ENCODE results near the gene VSTM2A.
"Not testable (repeated sequence)": the region's sequence is repeated elsewhere in the genome, so short reads cannot be mapped to it uniquely, and the experiment has no call there.

The VSTM2A gene, protein sequence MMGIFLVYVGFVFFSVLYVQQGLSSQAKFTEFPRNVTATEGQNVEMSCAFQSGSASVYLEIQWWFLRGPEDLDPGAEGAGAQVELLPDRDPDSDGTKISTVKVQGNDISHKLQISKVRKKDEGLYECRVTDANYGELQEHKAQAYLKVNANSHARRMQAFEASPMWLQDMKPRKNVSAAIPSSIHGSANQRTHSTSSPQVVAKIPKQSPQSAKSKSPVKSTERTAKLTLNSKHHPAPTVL

DNA sequence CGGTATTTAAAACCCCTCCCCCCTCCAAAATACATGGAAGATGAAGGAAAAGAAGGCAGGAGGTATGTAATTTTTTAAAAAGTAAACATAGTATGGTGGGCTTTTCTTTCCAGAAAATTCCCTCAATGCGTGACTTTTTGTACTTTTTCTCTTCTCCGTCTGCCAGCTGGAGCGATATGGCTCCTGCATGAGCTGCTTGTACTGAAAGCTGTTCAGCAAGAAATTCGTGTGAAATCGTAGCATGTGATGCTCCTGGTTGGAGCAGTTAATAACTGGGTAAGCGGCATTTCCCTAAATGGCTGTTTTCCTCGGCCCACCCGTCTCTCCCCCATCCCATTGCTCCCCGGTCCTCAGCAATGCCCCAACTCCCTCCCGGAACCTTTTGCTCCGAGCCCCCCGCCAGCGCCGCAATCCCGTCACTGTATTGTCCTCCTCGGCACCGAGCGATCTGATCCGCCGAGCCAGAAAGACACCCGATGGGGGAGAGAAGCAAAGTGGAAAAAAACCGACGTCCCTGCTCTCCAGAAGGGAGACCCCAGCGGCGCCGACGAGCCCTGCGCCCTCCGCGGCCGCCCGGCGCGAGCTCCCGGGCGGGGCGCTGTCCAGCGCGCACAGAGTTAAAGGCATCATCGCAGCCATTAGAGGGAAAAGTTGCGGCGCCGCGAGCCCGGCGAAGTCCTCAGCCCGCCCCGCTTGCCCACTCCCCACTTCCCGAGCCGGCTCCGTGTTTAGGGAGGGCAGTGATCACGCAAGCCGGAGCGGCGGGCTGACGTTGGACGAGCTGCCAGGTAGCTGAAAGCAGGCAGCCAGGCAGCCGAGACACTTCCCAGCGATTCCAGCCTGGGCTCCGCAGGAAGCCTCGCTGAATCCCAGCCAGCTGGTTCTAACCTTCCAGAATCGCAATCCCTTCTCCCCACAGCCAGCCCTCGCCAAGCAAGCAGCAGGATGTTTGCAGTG is at the start of gene VSTM2A:
Gene VSTM2A (plus strand): TSS at position 707 of the 957 bp plus-strand sequence. CDS start 356 bp downstream, outside the sequence.
- DNase-seq, result no peak

DNA sequence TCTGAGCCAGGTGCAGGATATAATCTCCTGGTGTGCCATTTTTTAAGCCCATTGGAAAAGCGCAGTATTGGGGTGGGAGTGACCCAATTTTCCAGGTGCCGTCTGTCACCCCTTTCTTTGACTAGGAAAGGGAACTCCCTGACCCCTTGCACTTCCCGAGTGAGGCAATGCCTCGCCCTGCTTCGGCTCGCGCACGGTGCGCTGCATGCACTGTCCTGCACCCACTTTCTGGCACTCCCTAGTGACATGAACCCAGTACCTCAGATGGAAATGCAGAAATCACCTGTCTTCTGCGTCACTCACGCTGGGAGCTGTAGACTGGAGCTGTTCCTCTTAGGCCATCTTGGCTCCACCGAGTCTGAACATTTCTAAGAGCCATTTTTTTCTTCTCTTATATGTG is 37.6 kb upstream of the VSTM2A start:
- DNase-seq, result not testable (repeated sequence)

DNA sequence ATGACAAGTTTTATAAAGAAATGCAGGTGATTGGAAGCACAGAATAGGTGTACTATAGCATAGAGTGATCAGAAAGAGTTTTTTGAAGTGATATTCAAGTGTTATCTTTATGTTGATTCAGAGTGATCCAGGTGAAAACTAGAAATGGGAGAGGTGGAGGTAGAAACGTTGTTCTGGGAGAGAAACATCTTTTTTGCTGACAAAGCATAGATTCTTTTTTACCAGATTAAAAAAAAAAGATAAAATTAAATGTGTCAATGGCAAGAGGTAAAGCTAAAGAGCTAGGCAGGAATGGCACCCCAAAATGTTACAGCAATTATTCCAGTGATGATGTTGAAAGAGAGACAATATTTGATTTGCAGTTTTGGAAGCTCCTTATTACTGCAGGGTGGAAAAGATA is 12.6 kb upstream of the VSTM2A start:
- DNase-seq, result no peak

DNA sequence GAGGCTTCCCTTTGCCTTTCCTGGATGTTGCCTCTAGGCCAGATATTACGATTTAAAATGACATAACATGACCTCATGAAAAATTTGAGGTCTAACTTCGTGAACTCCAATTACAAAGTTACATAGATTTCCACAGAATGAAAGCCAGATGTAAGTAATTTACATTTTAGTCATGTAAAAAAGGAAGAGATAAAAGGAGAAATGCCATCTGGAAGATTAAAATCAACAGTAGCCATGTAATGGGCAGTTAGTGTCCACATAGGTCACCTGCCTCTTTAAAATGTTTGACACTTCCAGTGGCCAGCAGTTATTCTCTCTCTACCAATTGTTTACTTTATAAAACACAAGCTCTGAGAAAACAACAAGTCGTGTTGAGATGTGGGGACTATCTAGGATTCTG is 4.1 kb upstream of the VSTM2A start:
- DNase-seq, result no peak

DNA sequence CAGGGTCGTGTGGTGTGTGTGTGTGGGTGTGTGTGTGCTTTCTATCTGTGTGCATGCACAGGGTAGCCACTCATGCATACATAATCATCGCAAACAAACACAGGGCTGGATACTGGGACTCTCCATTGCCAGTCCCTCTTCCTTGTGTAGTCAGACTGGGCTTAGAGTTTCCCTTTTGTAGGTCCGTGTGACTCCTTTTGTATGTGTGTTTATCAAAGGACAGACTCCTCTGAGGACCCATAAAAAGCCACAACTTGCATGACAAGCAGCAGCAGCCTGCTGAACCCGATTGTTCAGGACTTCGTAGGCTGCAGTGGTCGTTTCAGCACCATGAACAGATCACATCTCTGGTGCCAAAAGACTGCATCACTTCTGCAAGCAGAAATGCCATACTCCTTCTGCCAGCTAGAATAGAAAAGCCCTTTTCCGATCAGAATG is 895 bp downstream of the VSTM2A start:
- no peak for DNase-seq

DNA sequence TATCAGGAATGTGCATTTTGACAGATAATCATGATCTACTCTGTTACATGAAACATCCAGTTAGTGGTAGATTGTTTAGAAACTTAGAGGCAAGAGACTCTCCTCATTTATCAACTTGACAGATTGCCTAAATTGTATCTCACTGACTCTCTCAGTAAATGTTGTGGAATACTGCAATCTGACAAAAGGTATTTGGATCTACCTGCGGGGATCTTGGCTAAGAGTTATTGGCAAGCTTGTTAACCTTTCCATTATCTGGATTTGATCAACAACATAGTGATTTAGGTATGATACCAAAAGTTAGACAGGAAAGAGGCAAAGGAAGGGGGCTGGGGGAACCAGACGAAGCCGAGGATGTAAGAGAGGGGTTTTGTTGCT is 2.0 kb downstream of the VSTM2A start:
- no peak for DNase-seq

DNA sequence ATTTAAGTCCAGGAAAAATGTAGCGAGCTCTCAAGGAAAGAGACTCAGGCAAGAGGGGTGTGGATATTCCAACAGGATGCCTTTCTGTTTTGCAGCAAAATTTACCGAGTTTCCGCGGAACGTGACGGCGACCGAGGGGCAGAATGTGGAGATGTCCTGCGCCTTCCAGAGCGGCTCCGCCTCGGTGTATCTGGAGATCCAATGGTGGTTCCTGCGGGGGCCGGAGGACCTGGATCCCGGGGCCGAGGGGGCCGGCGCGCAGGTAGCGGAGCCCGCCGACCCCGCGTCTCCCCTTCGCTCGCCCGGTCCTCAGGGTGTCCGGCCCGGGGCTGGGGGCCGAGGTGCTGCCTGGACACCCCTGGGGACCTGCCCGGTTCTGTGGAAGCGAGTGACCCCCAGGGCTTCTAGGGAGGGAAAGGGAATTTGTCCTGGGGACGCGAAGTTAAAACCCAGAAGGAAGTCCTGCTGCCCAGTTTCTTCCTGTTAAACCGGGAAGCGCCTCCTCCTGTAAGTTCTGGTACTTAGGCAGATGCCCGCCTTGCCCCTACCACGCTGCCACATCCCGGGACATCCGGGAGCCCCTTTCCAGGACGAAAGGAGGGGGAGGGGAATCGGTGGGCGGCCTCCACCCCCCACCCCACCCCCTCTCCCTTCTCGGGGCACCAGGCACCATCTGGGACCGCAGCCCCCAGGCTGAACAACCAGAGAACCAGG is 2.5 kb downstream of the VSTM2A start:
- no peak for DNase-seq

DNA sequence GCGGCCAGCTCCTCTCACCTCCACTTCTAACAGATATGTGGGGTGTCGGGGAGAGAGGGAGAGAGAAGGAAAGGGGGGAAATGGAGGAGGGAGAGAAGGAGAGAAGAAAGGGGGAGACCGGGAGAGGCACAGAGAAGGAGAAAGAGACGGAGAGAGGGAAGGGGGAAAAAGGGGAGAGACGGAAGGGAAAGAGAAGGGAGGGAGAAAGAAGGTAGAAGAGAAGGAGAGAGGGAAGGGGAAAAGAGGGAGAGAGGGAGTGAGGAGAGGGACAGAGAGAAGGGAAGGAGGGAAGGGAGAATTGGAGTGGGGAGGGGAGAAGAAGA is 3.0 kb downstream of the VSTM2A start:
- DNase-seq, result no peak

DNA sequence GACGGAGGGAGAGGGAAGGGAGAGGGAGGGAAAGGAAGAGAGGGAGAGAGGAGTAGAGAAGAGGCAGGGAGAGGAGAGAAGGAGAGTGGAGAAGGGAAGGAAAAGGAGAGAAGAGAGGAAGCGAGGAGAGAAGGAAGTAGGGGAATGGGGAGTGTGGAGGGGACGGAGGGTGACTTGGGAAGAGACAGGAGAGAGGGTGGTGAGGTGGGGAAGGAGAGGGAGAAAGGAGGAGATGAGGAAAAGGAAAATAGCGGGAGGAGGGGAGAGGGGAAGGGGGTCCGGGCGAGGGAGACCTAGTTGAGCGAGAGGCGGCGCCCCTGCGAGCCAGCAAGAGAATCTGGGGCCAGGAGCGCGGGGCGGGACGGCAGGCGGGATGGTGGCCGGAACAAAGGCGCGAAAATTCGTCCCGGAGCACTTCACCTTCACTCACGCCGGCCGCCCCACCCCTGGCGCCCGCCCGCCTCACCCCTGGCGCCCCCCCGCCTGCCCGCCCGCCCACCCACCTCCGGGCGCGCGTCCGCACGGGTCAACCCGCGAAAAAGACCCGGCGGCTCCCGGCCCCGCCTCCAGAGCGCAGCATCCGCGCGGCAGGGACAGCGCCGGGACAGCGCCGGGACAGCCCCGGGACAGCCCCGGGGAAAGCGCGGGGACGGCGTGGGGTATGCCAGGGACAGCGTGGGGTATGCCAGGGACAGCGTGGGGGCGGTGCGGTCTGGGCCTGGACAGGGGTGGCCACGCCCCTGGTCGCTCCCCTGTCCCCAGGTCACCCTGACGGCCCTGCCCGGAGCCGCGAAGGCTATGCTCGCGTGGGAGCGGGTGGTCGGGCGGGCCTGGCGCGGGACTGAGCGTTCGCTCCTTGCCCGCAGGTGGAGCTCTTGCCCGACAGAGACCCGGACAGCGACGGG is 4.2 kb downstream of the VSTM2A start:
- DNase-seq, result peak in 1 of 3 donors; percentile 44

DNA sequence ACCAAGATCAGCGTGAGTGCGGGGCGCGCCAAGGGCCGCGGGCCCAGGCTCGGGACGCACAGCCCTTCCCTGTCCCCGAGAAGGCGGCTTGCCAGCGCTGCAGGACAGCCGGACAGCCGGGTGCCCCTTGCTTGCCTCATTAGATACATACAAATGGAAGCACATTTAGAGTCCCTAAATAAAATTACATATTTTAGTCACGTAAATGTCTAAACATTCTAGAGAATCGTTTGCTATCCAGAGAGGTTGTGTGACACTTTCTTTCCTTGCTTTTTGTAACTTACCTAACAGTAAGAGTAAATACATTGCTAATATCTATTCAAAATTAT is 4.8 kb downstream of the VSTM2A start:
- no peak for DNase-seq

DNA sequence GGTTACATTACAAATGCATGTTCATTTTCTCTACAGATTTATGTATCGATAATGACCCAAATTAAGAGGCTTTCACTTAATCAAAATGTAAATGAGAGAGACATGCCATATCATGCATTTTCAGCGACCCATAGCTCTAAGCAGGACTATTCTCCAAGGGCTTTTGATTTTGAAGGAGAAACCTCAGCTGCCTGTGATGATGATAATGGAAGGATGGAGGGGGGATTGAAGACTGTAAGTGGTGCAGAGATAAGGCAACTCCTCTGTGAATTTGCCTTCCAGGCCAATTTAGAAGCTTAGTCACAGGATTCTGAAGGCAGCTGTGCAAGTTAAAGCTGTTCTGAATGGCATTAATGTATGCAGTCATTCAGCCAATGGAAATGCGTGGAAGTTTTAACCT is 8.3 kb downstream of the VSTM2A start:
- no peak for DNase-seq

DNA sequence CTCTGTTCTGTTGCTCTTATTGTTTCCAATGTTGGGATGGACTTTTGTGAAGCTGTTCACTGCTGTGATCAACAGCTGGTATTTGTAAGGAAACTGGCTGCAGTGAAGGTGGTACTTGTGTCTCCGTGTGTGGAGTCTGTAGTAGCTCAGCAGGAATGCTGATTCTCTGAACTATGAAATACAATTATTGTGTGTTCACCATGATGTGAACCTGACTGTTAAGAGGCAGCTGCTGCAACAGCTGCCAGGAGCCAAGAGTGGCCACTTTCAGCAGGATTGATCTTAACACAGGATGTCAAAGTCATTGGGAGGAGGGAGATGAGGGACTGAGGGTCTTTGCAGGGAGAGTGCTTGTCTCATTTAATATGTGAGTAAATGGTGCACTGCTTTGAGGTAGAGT is 13.9 kb downstream of the VSTM2A start:
- no peak for DNase-seq

DNA sequence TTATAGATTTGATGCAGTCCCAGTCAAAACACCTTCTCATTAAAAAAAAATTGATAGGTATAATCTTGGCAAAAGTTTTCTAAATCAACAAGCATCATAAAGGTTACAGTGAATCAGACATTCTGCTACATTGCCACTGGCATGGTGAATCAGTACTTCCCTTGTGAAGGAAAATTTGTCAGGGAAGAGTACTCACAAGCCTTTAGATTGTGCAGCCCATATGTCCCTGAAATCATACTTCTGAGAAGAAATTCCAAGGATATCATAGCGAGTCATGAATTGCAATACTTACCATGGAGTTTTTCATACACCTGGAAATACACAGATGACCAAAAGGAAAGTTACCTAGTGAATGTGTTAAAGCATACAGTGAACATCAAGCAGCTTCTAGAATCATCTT is 17.2 kb downstream of the VSTM2A start:
- DNase-seq, result no peak

DNA sequence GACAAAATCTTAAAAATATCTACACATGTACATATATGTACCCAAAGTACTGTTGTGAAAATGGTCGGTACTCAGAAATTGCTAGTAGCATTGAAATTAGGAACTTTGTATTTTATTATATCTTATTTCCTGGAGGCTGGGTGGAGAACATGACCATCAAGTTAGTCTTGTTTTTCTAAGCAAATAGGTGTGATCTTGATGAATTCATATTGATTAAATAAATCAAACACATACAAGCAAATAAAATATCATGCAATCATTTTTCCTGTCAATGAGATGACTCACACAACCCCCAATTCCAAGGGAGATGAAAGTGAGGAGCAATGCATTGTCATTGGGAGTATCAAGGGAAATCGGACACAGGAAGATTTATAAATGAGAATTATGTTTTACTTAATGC is 18.0 kb downstream of the VSTM2A start:
- no peak for DNase-seq

DNA sequence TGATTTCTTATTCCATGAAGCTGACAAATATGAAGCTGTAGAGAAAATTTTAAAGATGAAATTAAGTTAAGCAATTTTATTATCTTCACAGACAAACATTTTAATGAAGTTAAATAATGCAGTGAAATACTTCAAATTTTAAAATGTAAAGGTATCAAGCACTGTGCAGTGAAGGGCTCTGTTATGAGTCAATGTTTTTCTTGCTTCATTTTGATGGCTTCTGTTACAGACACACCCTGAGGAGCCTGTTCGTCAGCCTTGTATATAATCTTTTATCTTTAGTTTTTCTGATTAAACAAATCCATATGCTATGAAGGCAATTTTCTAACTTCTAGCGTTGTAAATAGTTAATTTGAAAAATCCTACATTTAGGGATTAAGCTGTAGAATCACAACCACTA is 18.5 kb downstream of the VSTM2A start:
- no peak for DNase-seq

DNA sequence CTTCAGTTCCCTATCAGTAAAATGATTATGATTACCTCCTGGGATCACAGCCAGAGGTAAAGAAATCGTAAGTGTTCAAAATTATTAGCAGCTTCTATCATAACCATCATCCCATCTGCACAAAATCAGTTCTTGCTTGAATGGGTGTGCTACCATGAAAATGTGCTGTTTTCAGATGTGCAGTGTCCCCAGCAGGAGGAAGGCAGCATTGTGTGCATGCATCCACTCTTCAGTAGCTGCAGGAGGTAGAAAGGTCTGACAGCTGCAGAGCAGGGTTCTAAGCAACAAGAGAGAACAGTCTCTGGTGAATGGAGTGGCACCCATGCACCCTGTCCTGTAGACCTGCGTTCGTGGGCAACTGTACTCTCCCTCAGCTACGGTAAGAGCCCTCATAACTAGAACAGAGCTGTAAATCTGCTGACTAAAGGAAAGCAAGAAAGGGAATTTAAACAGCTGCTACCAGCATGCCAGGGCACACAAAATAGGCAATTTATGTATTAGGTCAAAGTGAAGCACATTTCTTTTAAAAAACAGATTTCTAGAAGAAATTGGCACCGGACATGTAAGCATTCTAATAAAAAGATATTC is 21.2 kb downstream of the VSTM2A start:
- DNase-seq, result no peak

DNA sequence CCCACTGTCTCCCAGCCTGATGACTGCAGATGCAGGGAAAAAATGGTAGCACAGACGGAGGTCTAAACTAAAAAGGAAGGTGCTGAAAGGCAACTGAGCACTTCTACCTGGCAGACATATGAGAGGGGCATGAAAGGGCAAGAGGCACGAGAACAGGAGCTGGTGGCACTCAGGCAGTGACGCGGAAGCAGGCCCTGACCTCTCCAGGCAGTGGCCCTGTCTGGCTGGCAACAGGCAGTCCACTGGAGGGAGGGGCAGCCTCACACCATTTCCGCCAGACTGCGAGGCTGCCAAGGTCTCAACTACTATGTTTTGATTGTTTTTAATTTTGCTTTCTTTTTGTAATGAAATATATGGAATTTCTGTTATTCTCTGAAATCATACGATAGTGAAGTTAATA is 23.3 kb downstream of the VSTM2A start:
- DNase-seq, result no peak

DNA sequence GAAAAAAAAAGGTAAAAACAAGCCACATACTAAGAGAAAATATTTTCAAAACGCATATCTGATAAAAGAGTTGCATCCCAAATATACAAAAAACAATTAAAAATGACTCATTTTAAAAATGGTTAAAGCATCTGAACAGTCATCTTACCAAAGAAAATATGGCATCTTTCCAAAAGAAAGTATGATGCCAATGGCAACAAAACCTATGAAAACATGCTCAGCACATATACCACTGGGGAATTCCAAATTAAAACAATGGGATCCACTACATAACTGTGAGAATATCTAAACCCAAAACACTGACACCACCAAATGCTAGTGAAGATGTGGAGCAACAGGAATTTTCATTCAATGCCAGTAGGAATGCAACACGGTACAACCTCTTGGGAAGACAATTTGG is 39.3 kb downstream of the VSTM2A start:
- no peak for DNase-seq

DNA sequence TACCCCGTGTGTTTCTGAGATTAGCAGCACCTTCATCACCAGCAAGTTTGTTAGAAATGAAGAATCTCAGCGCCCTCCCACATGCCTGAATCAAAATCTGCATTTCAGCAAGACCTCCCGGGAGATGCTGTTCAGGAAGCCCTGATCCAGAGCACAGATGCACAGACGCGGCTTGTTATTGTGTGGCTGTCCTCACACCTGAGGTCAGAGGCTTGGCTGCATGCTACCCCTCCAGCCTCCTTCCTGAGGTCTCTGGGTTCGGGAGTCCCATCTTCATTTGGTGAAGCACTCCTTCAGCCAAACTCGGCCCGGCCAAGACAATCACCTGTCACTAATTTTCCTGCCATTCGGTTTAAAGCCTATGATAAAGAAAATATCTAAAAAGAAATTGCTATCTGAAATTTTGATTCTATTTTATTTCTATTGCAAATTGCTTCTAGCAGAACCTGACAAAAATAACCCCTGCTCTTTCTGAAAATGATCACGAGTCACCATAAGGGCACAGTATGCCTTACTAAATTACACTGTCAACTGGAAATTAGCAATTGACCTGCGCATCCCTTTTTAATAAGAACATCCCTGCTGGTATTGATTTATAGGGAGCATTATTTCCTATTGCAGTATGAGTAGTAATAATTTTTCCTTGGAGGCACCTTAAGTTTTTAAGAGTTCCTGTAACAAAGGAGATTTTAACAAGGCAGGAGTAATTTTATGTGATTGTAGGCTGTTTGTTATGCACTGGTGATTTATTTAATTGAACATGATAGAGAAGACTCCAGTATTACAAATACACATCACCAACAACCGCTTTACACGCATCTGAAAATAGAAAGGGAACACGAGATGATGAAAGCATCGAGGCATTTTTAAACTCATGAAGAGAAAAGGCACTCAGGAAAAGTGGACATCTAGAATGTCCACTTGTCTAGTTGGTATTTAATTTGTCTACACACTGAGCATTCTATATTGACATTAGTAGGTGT is 49.5 kb downstream of the VSTM2A start:
- DNase-seq, result no peak

DNA sequence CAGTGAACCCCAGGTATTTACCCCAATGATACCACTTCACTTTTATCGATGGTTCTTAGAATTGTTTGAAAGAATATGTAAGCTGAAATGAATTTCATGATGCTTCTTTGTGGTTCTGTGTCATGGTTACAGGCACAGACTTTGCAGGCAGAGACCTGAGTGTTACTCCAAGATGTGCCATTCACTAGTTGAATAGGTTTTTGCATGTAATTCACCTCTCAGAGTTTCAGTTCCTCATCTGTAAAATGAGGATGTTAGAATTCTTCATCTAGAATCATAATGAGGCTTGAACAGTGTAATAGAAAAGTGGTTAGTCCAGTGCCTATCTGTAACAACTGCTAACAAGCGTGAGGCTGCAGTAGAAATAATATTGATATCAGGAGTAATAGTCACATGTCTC is 54.6 kb downstream of the VSTM2A start:
- no peak for DNase-seq

DNA sequence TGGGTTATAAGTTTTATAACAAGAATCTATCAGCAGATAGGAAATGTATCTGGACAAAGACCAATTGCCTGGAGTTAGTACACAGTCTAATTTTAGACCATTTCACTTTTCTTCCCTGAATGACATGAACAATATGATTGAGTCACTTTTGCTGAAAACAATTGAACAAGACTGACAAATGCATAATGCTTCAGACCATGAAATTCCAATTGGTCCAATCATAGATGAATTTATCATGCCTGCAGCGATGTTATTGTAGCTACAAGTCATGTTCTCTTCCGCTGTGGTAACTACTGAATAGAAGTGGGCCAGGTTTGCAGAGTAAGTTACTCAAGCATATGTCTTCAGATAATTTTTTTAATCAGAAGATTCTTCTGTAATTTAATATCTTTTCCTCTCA is 73.4 kb downstream of the VSTM2A start:
- no peak for DNase-seq
